ENCODE measurements around the gene MATCAP1.

MATCAP1 gene

DNA sequence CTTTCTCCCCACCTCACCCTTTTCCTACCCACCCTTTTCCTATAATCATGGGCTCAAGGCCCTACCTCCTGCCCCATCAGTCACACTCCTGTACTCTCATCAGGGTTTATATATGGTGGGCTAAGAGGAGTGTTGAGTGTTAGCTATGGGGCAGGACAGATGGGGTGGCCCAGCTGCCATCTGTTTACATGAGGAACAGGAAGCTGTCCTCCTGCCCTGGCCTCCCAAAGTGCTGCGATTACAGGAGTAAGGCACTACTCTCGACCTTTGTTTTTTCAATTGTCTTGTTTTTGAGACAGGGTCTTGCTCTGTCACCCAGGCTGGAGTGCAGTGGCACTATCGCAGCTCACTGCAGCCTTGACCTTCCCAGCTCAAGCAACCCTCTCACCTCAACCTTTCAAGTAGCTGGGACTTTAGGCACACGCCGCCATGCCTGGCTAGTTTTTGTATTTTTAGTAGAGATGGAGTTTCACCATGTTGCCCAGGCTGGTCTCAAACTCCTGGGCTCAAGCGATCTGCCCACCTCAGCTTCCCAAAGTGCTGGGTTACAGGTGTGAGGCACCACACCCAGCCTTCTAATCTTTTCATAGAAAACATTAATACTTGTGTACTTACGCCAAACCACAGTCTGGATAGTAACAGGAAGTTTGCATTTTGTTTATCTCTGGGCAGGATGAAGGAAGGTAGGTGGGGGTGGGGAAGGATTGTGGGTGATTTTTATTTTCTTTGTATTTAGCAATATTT, 25.7 kb downstream of the MATCAP1 start:
- Histone ChIP-seq H3K4me1 (ENCODE audit: control insufficient read depth, insufficient read depth, low read length) (peaks cover 11% of the 10 kb centered on the region), H3K36me3 (ENCODE audit: control insufficient read depth, insufficient read depth, low read length, severe bottlenecking) (no peaks in the 10 kb centered on the region), H3K9me3 (ENCODE audit: control insufficient read depth, low read length) (no peaks in the 10 kb centered on the region), H3K27me3 (replicated peaks; ENCODE audit: control insufficient read depth, insufficient read depth, low read length) (no peaks in the 10 kb centered on the region), H3K4me3 (ENCODE audit: low read length) (no peak overlapping the region), H3K9ac (ENCODE audit: low read length) (no peak overlapping the region)
- no peak for DNase-seq (ENCODE audit: low read depth)

DNA sequence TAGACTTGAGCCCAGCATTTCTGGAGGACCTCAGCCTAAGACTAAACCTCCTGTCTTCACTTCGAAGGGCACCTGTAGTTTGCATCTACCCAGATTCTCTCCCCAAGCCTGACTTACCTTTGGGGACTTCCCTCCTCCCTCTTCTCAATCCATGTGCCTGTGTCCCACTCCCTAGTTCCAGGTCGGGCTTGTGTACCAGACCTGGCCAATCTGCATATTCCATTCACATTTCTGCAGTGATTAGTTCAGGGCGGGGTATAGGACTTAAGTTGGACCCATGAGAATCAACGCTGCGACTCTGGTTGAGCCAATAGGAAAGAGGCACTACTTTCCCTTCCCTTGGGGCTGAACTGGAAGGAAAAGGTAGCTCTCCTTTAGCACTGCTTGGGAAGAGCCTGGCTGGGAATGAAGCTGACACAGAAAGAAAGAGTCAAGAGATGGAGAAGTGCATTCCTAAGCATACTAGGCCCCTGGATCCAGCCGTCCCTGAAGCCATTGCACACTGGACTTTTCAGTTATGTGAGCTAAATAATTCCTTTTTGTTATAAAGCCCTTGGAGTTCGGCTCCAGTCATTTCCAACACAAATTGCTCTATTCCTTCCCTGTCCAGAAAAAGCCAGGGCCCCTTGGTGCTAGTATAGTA, 26.5 kb downstream of the MATCAP1 start:
- no peaks in the 10 kb centered on the region for H3K27me3 ChIP-seq (replicated peaks; ENCODE audit: control insufficient read depth, insufficient read depth, low read length)
- H3K4me3 ChIP-seq (ENCODE audit: low read length), result no peak overlapping the region
- peaks cover 11% of the 10 kb centered on the region for H3K4me1 ChIP-seq (ENCODE audit: control insufficient read depth, insufficient read depth, low read length)
- H3K36me3 ChIP-seq (ENCODE audit: control insufficient read depth, insufficient read depth, low read length, severe bottlenecking), result no peaks in the 10 kb centered on the region
- H3K9me3 ChIP-seq (ENCODE audit: control insufficient read depth, low read length), result no peaks in the 10 kb centered on the region
- no peak overlapping the region for H3K9ac ChIP-seq (ENCODE audit: low read length)
- no peak for DNase-seq (ENCODE audit: low read depth)

DNA sequence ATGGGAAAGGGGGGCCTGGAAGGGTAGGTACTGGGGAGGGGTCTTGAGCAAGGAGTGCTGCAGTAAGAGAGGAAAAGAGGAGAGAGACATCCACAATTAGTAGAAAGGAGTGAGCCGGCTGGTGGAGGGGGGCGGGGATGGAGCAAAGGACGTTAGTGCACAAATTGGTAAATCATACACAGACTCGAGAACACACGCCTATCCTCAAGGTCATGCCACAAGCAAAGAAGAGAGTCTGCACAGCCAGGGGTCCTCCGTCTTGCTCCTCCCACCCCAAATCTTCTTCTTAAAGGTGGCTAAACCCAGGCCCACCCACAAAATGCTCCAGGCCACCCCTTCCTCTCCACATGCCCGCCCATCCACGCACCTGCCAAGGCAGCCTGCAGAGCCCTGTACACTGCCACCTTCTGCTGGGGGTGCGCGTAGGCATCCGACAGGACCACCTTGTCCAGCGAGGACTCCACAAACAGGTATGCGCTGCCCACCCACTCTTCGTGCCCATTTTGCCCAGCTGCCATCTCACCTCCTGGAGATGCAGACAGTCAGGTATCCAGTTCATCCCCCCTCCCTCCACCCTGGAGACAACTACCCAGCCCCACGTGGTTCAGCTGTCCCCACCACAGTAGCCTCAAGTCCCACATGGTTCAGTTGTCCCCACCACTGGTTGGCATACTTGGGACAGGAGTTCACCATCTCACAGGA, 27.5 kb downstream of the MATCAP1 start:
- H3K4me1 ChIP-seq (ENCODE audit: control insufficient read depth, insufficient read depth, low read length), result peaks cover 10% of the 10 kb centered on the region
- no peak overlapping the region for H3K4me3 ChIP-seq (ENCODE audit: low read length)
- H3K9ac ChIP-seq (ENCODE audit: low read length), result no peak overlapping the region
- no peaks in the 10 kb centered on the region for H3K9me3 ChIP-seq (ENCODE audit: control insufficient read depth, low read length)
- no peak for DNase-seq (ENCODE audit: low read depth)
- H3K27me3 ChIP-seq (replicated peaks; ENCODE audit: control insufficient read depth, insufficient read depth, low read length), result no peaks in the 10 kb centered on the region
- H3K36me3 ChIP-seq (ENCODE audit: control insufficient read depth, insufficient read depth, low read length, severe bottlenecking), result no peaks in the 10 kb centered on the region

DNA sequence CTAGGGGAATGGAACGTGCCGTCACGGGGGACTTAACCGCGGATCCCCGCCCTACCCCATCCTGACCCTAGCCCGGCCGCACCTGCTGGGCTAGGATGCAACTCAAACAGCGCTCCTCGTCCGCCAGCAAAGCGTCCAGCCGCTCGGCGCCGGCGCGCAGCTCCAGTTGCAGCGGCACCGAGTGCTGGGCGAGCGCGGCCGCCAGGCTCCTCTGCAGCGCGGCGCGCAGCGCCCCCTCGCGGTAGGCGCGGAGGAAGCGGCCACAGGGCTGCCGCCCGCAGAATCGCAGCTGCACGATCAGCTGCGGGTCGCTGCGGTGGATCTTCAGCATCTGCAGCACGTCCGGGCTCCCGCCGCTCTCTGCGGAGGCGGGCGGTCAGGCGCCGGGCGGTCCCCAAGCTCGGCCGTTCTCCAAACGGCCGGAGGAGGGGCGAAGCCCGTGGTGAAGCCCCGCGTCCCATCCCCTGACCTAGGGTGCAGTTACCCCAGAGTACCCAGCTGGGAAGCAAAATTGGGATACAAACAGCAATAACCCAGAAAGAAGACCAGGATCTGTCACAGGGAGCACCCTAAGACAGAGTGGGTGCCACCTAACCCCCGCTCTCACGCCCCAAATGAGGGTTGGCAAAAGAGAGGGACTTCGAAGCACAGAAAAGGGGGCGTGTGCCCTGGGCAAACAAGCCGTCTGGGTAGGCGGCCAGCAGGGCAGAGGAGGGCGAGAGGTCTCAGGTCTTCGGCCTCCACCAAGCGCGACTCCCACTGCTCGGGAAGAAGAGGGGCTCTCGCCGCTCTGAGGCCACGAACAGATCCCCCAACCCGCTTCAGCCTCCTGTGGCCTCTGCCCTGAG, 28.2 kb downstream of the MATCAP1 start:
- H3K36me3 ChIP-seq (ENCODE audit: control insufficient read depth, insufficient read depth, low read length, severe bottlenecking), result no peaks in the 10 kb centered on the region
- peak; percentile 92 for DNase-seq (ENCODE audit: low read depth)
- H3K27me3 ChIP-seq (replicated peaks; ENCODE audit: control insufficient read depth, insufficient read depth, low read length), result no peaks in the 10 kb centered on the region
- peaks cover 9% of the 10 kb centered on the region for H3K4me1 ChIP-seq (ENCODE audit: control insufficient read depth, insufficient read depth, low read length)
- H3K9ac ChIP-seq (ENCODE audit: low read length), result no peak overlapping the region
- H3K4me3 ChIP-seq (ENCODE audit: low read length), result no peak overlapping the region
- H3K9me3 ChIP-seq (ENCODE audit: control insufficient read depth, low read length), result no peaks in the 10 kb centered on the region

DNA sequence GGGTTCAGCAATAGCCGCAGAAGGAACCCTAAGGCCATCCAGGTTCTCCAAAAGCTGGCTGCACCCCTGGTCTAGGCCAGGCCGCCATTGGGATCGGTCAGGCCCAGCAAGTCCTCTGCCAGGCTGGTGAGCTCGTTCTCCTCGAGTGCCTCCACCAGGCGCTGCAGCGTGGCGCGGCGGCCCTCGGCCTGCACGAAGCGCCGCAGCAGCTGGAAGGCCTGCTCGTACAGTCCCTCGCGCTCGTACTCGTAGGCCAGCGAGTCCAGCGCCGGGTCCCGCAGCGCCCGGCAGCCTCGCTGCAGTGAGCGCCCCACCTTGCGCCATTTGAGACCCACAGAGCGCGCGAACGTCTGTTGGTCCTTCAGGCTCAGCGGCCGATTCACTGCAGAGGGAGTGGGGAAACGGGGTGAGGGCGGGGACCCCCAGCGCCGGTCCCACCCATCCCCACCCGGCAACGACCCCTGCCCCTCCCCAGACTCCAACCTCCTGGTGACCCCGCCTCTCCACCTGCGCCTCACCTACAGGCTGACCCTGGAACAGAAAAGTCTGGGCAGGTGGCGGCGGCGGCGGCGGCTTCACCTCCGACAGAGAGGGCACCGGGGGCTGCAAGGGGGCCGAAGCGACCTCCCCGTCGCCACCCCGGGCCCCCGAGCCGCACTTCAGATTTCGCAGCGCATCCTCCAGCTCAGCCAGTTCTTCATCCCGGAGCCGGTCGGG, 29.0 kb downstream of the MATCAP1 start:
- DNase-seq (ENCODE audit: low read depth), result no peak
- Histone ChIP-seq H3K4me3 (ENCODE audit: low read length) (no peak overlapping the region), H3K4me1 (ENCODE audit: control insufficient read depth, insufficient read depth, low read length) (peaks cover 9% of the 10 kb centered on the region), H3K9me3 (ENCODE audit: control insufficient read depth, low read length) (no peaks in the 10 kb centered on the region), H3K27me3 (replicated peaks; ENCODE audit: control insufficient read depth, insufficient read depth, low read length) (no peaks in the 10 kb centered on the region), H3K9ac (ENCODE audit: low read length) (no peak overlapping the region), H3K36me3 (ENCODE audit: control insufficient read depth, insufficient read depth, low read length, severe bottlenecking) (no peaks in the 10 kb centered on the region)

DNA sequence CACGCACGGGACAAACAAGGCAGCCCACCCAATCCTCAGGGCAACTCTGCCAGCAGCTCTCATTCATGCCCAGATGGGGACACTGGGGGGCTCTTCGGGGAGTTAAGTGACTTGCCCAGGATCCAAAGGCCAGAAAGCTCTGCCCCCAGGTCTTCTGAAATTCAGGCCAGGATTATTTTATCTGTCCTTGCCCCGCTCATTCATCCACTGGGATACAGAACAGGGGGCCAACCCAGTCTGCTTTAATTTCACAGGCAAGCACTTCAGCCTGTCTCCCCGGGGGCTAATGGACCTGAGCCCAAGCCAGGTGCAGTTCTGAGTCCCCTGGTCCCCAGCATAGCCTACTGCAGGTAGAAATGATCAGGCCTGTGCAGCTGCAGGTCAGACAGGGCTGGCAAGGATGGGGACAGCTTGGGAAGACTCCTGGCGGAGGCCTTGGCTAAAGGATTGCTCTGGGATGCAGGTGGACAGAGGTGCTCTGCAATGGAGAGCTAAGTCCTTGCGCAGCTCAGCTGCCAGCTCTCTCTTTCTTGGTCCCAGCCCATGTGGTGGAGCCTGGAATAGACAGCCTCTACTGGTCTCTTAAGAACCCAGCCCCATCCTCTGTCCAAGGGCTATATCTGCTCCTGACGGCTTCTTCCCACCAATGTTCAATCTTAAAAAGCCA, 32.2 kb downstream of the MATCAP1 start:
- peaks cover 4% of the 10 kb centered on the region for H3K4me1 ChIP-seq (ENCODE audit: control insufficient read depth, insufficient read depth, low read length)
- DNase-seq (ENCODE audit: low read depth), result no peak
- H3K4me3 ChIP-seq (ENCODE audit: low read length), result peak overlapping the region; percentile 85
- peak overlapping the region; percentile 91 for H3K9ac ChIP-seq (ENCODE audit: low read length)
- H3K36me3 ChIP-seq (ENCODE audit: control insufficient read depth, insufficient read depth, low read length, severe bottlenecking), result peaks cover 21% of the 10 kb centered on the region
- H3K9me3 ChIP-seq (ENCODE audit: control insufficient read depth, low read length), result no peaks in the 10 kb centered on the region
- no peaks in the 10 kb centered on the region for H3K27me3 ChIP-seq (replicated peaks; ENCODE audit: control insufficient read depth, insufficient read depth, low read length)

DNA sequence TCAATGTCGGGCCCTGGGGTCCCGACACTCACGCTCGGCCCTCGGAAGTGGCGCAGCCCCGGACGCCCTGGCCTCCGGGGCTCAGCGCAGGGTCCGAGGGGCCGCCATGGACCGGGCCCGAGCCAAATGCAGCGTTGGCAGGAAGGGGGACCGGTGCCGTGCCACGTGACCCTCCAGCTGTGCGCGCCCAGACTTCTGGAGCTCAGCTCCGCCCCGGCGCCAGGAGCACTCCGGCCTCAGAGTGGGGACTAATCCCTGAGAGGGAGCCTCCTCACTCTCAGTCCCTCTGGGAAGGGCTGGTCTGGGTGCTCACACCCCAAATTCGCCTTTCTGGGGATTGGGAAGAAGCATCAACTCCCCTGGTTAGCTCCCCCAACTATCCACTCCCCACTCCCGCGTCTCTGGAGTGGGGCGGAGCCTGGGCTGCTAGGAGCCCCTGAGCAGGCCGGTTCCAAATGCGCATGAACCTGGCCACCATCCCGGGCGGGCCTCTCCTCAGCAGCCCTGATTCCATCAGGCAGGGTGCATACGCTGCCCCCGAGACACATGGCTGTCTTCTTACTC, 32.8 kb downstream of the MATCAP1 start, which contains the start of gene B3GNT9:
Gene B3GNT9, minus strand, starts transcription at position 166 of the 564 bp plus-strand sequence. CDS start 513 bp downstream, outside the sequence.
- Histone ChIP-seq H3K9me3 (ENCODE audit: control insufficient read depth, low read length) (no peaks in the 10 kb centered on the region), H3K9ac (ENCODE audit: low read length) (peak within 1 kb of the TSS; percentile 91), H3K4me3 (ENCODE audit: low read length) (peak within 1 kb of the TSS; percentile 85), H3K4me1 (ENCODE audit: control insufficient read depth, insufficient read depth, low read length) (peaks cover 11% of the 10 kb centered on the region), H3K36me3 (ENCODE audit: control insufficient read depth, insufficient read depth, low read length, severe bottlenecking) (peaks cover 25% of the 10 kb centered on the region), H3K27me3 (replicated peaks; ENCODE audit: control insufficient read depth, insufficient read depth, low read length) (no peaks in the 10 kb centered on the region)
- DNase-seq (ENCODE audit: low read depth), result peak; percentile 87

DNA sequence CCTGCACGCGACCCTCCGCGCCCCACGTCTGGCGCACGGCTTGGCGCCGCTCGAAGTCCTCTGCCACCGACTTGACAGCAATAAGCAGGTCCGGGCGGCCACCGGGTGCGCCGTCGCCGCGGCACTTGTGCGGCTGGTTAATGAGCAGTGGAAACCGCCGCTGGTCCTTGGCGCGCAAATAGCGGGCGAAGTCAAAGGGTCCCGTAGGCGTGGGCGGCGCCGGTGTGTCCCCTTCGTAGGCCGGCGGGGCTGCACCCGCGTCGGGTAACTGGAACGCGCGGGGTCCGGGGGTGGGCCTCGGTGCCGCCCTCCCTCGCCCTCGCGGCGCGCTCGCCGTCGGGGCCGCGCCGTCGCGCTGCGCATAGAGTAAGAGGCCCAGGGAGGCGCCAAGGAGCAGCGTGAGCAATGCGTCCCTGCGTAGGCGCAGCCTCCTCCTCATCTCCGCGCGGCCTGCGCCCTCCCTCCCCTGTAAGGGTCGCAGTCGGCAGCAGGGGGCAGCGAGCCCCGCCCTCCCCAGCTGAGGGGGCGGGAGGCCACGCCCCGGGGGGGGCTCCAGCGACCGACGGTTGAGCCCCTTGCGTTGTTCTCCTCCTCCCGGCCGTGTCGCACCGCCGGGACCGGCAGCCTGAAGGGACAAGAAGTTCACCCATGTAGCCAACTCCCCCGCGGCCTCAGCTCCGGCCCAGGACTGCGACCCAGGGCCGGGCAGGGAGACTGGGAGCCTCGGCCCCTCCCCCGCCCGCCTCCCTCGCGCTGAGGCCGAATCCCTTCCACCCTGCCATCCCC, 33.5 kb downstream of the MATCAP1 start:
- Histone ChIP-seq H3K4me3 (ENCODE audit: low read length) (peak overlapping the region; percentile 85), H3K9me3 (ENCODE audit: control insufficient read depth, low read length) (no peaks in the 10 kb centered on the region), H3K36me3 (ENCODE audit: control insufficient read depth, insufficient read depth, low read length, severe bottlenecking) (peaks cover 32% of the 10 kb centered on the region), H3K27me3 (replicated peaks; ENCODE audit: control insufficient read depth, insufficient read depth, low read length) (no peaks in the 10 kb centered on the region), H3K4me1 (ENCODE audit: control insufficient read depth, insufficient read depth, low read length) (peaks cover 12% of the 10 kb centered on the region), H3K9ac (ENCODE audit: low read length) (peak overlapping the region; percentile 91)
- peak; percentile 57 for DNase-seq (ENCODE audit: low read depth)

DNA sequence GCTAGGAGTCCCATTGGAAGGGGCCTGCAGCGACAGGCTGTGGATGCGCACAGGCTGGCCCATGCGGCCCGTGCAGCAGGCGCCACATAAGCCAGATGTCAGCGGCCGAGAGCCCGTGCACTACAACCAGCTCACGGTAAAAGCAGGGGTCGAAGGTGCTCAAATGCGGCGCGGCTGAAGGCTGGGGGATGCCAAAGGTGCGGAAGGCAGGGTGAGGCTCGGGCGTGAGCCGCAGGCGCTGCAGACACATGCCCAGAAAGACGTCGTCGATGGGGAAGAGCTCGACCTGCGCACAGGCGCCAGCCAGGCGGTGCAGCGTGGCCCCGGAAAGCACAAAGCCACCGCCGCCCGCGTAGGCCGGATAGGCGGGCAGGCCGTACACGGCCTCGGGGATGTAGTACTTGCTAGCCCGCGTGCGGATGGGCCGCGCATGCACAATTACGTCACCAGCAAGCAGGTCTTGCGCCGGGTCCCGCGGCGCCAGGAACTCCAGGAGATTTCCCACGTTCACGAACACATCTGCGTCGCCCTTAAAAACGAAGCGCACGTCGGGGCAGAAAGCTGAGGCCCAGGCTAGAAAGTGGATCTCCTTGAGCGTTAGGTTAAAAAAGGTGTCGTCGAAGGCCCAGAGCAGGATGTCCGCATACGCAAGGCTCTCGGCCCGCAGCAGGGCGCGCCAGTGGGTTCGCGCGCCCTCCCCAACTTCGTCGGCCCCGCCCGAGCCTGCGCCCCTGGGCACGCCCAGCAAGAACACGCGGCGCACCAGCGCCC, 34.3 kb downstream of the MATCAP1 start:
- peak overlapping the region; percentile 91 for H3K9ac ChIP-seq (ENCODE audit: low read length)
- H3K4me3 ChIP-seq (ENCODE audit: low read length), result peak overlapping the region; percentile 85
- peaks cover 40% of the 10 kb centered on the region for H3K36me3 ChIP-seq (ENCODE audit: control insufficient read depth, insufficient read depth, low read length, severe bottlenecking)
- DNase-seq (ENCODE audit: low read depth), result no peak
- H3K4me1 ChIP-seq (ENCODE audit: control insufficient read depth, insufficient read depth, low read length), result peaks cover 12% of the 10 kb centered on the region
- no peaks in the 10 kb centered on the region for H3K9me3 ChIP-seq (ENCODE audit: control insufficient read depth, low read length)
- H3K27me3 ChIP-seq (replicated peaks; ENCODE audit: control insufficient read depth, insufficient read depth, low read length), result no peaks in the 10 kb centered on the region
